Suprapubic skin (tissue), 3 donors: Measurements from ENCODE around the gene GDPD5.

Experiments used
- CTCF ChIP-seq, 2 donors: fragments of 200-600 bp in 1 of 2; fragments of 450-650 bp in 1 of 2; sonication (generic) in 1 of 2; IDR thresholded peaks; one replicate each; pipeline ENCODE4 v1.5.1; 2016 to 2019; ENCODE audit warnings: antibody characterized with exemption in 2 of 2, mild to moderate bottlenecking in 1 of 2, moderate library complexity in 1 of 2
- POLR2A ChIP-seq, 2 donors: fragments of 450-650 bp; IDR thresholded peaks; one replicate each; pipeline ENCODE4 v1.6.1; 2017; ENCODE audit warnings: antibody characterized with exemption in 2 of 2, mild to moderate bottlenecking in 2 of 2, moderate library complexity in 2 of 2

- TF ChIP-seq POLR2A (IDR thresholded peaks at IDR 0.05) (no peak), CTCF (IDR thresholded peaks at IDR 0.05) (no peak)
These were observed 34.3 kb downstream of the GDPD5 start for GRCh38 chr11:75491465-75491864.
